Neural cell (in vitro differentiated cells): Measurements from ENCODE around the gene KIFC1. TPM values are rescaled to one million over a fixed set of nuclear protein-coding genes. Genes with fewer than 3 reads are reported as not detected.

Experiments used
- H2AFZ ChIP-seq: fragments of 200-600, 300-800 bp; sonication (generic), shearing (Covaris generic); 2 replicates; pipeline ENCODE4 v1.6.0; 2014; ENCODE audit warnings: low read depth, mild to moderate bottlenecking, antibody characterized with exemption, low read length, moderate library complexity
- H3F3A ChIP-seq: fragments of 200-600 bp; shearing (Covaris generic); 2 replicates; pipeline ENCODE4 v1.6.1; 2016; ENCODE audit warnings: mild to moderate bottlenecking, moderate library complexity, mixed read lengths, antibody characterized with exemption, low read length; ENCODE audit not compliant: insufficient read depth, poor library complexity, severe bottlenecking
- H3K27ac ChIP-seq: fragments of 200-600, 300-800 bp; sonication (generic), shearing (Covaris generic); 2 replicates; pipeline ENCODE4 v1.5.1; 2014; ENCODE audit warnings: mild to moderate bottlenecking, low read length, moderate library complexity
- H3K27me3 ChIP-seq: fragments of 300-800, 200-600 bp; sonication (generic), shearing (Covaris generic); 2 replicates; pipeline ENCODE4 v1.6.0; 2014; ENCODE audit warnings: mild to moderate bottlenecking, low read depth, low read length, moderate library complexity; ENCODE audit not compliant: insufficient read depth
- H3K36me3 ChIP-seq: fragments of 300-800, 200-600 bp; sonication (generic), shearing (Covaris generic); 2 replicates; pipeline ENCODE4 v1.5.1; 2014; ENCODE audit warnings: mild to moderate bottlenecking, antibody characterized with exemption, low read length, moderate library complexity; ENCODE audit not compliant: insufficient read depth
- H3K4me2 ChIP-seq: fragments of 300-800, 200-600 bp; sonication (generic), shearing (Covaris generic); 2 replicates; pipeline ENCODE4 v1.6.0; 2014; ENCODE audit warnings: mild to moderate bottlenecking, low read length
- H3K4me3 ChIP-seq: fragments of 300-800, 200-600 bp; sonication (generic), shearing (Covaris generic); 2 replicates; pipeline ENCODE4 v1.5.1; 2014; ENCODE audit warnings: mild to moderate bottlenecking, low read length, moderate library complexity
- H3K79me2 ChIP-seq: fragments of 200-600 bp; shearing (Covaris generic); replicated peaks from 2 replicates; pipeline ENCODE4 v1.6.0; 2014; ENCODE audit warnings: mild to moderate bottlenecking, low read length, moderate library complexity; ENCODE audit not compliant: insufficient read depth
- H3K9ac ChIP-seq: fragments of 300-800, 200-600 bp; sonication (generic), shearing (Covaris generic); 2 replicates; pipeline ENCODE4 v1.6.1; 2016; ENCODE audit warnings: mild to moderate bottlenecking, low read length, mixed read lengths
- H3K9me2 ChIP-seq: fragments of 200-600 bp; shearing (Covaris generic); 2 replicates; pipeline ENCODE4 v1.6.1; 2016; ENCODE audit warnings: mild to moderate bottlenecking, low read length, mixed read lengths; ENCODE audit not compliant: insufficient read depth
- H3K9me3 ChIP-seq: fragments of 200-600, 300-800 bp; sonication (generic), shearing (Covaris generic); 2 replicates; pipeline ENCODE4 v1.6.1; 2016; ENCODE audit warnings: mild to moderate bottlenecking, mixed run types, low read length, moderate library complexity, mixed read lengths
- H4K20me1 ChIP-seq: fragments of 200-600 bp; shearing (Covaris generic); 2 replicates; pipeline ENCODE4 v1.6.1; 2016; ENCODE audit warnings: mild to moderate bottlenecking, mixed run types; ENCODE audit not compliant: insufficient read depth
- EP300 ChIP-seq: fragments of 450-650 bp; conservative IDR thresholded peaks from 2 replicates; pipeline ENCODE4 v1.6.1; 2014; ENCODE audit warnings: antibody characterized with exemption, mild to moderate bottlenecking, moderate library complexity; ENCODE audit not compliant: poor library complexity, severe bottlenecking
- EZH2 ChIP-seq: fragments of 200-600, 300-800 bp; shearing (Covaris generic), sonication (generic); IDR thresholded peaks from 2 replicates; pipeline ENCODE4 v1.6.1; 2014; ENCODE audit warnings: antibody characterized with exemption, low read length, borderline replicate concordance, mild to moderate bottlenecking; ENCODE audit not compliant: insufficient read depth, poor library complexity, severe bottlenecking
- MXI1 ChIP-seq: fragments of 450-650 bp; conservative IDR thresholded peaks from 2 replicates; pipeline ENCODE4 v1.6.1; 2014; ENCODE audit warnings: antibody characterized with exemption, mild to moderate bottlenecking; ENCODE audit not compliant: poor library complexity, severe bottlenecking
- POLR2AphosphoS5 ChIP-seq: IDR thresholded peaks from 2 replicates; pipeline ENCODE4 v1.6.1; 2012
- RAD21 ChIP-seq: fragments of 450-650 bp; conservative IDR thresholded peaks from 2 replicates; pipeline ENCODE4 v1.6.1; 2014; ENCODE audit warnings: antibody characterized with exemption, mild to moderate bottlenecking, moderate library complexity
- SMC3 ChIP-seq: fragments of 450-650 bp; conservative IDR thresholded peaks from 2 replicates; pipeline ENCODE4 v1.6.1; 2014; ENCODE audit warnings: antibody characterized with exemption, mild to moderate bottlenecking, moderate library complexity; ENCODE audit not compliant: poor library complexity
- TAF1 ChIP-seq: IDR thresholded peaks from 2 replicates; pipeline ENCODE4 v1.6.1; 2012; ENCODE audit warnings: low read depth
- polyA plus RNA-seq: library from polyadenylated mRNA; depleted of rRNA; stranded (reverse); fragments of >200 nt; gene quantifications from 2 replicates; pipeline ENCODE4 v1.2.3, GENCODE V29; 2014
- TF ChIP-seq, protein P1 (sequence below): IDR thresholded peaks from 2 replicates; pipeline ENCODE4 v1.6.1; 2012; ENCODE audit warnings: borderline replicate concordance
- TF ChIP-seq, protein P2 (sequence below): fragments of 450-650 bp; IDR thresholded peaks from 2 replicates; pipeline ENCODE4 v1.5.1; 2014; ENCODE audit warnings: antibody characterized with exemption, mild to moderate bottlenecking, moderate library complexity; ENCODE audit not compliant: poor library complexity, severe bottlenecking

The KIFC1 gene
- polyA plus RNA-seq, 1 donor from 2014 or later = 0.52 TPM

DNA sequence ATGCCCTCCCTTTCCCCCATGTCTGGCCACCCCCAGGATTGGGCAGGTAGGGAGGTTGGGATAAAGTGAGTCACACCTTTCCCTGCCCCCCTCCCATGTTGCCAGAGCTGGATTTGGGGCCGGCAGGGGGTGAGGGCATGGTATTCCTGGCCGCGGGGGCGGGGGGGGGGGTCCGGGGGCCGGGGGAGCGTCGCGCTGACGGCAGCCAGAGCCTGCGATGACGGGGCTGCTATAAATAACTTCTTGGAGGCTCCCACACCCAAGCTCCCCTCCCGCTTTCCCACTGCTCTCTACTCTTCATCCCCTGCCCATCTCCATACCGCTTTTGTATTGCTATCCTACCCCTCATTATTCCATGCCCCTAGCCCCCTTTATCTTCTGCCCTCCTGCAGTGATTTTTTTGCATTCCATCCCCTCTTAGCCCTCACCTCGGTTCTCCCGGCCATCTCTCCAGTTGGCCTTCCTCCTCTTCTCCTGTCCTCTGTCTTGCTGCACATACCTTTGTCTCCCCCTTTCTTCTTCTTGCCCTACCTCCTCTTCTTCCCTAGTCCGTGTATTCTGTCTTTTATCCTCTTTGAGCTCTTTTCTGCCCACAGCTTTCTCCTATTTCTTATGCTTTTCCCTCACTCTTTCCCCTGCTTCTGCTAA is 42.0 kb downstream of the KIFC1 start:
- Histone ChIP-seq H3K4me2 (no peak overlapping the region), H3K9ac (peak overlapping the region; percentile 50), H3K4me3 (peak overlapping the region; percentile 49), H3K9me2 (no peaks in the 10 kb centered on the region), H3K79me2 (peaks cover 36% of the 10 kb centered on the region), H3K36me3 (no peaks in the 10 kb centered on the region), H2AFZ (no peak overlapping the region), H4K20me1 (no peaks in the 10 kb centered on the region), H3K27me3 (no peaks in the 10 kb centered on the region), H3K27ac (peak overlapping the region; percentile 11), H3F3A (no peaks in the 10 kb centered on the region), H3K9me3 (no peaks in the 10 kb centered on the region)
- no peak for TF ChIP-seq POLR2AphosphoS5
- no peak for TF ChIP-seq TAF1
- no peak for TF ChIP-seq EZH2
- TF ChIP-seq, protein P1, sequence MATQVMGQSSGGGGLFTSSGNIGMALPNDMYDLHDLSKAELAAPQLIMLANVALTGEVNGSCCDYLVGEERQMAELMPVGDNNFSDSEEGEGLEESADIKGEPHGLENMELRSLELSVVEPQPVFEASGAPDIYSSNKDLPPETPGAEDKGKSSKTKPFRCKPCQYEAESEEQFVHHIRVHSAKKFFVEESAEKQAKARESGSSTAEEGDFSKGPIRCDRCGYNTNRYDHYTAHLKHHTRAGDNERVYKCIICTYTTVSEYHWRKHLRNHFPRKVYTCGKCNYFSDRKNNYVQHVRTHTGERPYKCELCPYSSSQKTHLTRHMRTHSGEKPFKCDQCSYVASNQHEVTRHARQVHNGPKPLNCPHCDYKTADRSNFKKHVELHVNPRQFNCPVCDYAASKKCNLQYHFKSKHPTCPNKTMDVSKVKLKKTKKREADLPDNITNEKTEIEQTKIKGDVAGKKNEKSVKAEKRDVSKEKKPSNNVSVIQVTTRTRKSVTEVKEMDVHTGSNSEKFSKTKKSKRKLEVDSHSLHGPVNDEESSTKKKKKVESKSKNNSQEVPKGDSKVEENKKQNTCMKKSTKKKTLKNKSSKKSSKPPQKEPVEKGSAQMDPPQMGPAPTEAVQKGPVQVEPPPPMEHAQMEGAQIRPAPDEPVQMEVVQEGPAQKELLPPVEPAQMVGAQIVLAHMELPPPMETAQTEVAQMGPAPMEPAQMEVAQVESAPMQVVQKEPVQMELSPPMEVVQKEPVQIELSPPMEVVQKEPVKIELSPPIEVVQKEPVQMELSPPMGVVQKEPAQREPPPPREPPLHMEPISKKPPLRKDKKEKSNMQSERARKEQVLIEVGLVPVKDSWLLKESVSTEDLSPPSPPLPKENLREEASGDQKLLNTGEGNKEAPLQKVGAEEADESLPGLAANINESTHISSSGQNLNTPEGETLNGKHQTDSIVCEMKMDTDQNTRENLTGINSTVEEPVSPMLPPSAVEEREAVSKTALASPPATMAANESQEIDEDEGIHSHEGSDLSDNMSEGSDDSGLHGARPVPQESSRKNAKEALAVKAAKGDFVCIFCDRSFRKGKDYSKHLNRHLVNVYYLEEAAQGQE = no peak
- no peak for TF ChIP-seq RAD21
- no peak for TF ChIP-seq EP300
- no peak for TF ChIP-seq MXI1
- TF ChIP-seq SMC3 = no peak
- TF ChIP-seq, protein P2, sequence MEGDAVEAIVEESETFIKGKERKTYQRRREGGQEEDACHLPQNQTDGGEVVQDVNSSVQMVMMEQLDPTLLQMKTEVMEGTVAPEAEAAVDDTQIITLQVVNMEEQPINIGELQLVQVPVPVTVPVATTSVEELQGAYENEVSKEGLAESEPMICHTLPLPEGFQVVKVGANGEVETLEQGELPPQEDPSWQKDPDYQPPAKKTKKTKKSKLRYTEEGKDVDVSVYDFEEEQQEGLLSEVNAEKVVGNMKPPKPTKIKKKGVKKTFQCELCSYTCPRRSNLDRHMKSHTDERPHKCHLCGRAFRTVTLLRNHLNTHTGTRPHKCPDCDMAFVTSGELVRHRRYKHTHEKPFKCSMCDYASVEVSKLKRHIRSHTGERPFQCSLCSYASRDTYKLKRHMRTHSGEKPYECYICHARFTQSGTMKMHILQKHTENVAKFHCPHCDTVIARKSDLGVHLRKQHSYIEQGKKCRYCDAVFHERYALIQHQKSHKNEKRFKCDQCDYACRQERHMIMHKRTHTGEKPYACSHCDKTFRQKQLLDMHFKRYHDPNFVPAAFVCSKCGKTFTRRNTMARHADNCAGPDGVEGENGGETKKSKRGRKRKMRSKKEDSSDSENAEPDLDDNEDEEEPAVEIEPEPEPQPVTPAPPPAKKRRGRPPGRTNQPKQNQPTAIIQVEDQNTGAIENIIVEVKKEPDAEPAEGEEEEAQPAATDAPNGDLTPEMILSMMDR = no peak

DNA sequence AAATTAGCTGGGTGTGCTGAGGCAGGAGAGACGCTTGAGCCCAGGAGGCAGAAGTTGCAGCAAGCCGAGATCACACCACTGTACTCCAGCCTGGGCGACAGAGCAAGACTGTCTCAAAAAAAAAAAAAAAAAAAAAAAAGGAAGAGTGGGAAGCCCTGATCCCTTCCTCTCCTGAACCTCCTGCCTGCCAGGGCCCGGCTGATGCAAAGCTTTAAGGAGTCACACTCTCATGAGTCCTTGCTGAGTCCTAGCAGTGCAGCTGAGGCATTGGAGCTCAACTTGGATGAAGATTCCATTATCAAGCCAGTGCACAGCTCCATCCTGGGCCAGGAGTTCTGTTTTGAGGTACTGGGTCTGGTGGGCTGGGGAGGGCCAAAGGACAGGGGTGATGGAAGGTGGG is 43.3 kb downstream of the KIFC1 start:
- no peak overlapping the region for H3K4me3 ChIP-seq
- TF ChIP-seq TAF1 (no peak), RAD21 (no peak), SMC3 (no peak), MXI1 (no peak), EZH2 (no peak), POLR2AphosphoS5 (no peak)
- TF ChIP-seq, protein P2 = no peak
- TF ChIP-seq, protein P1 = no peak
- no peaks in the 10 kb centered on the region for H3K27me3 ChIP-seq
- H4K20me1 ChIP-seq = no peaks in the 10 kb centered on the region
- H3K9ac ChIP-seq = no peak overlapping the region
- no peak overlapping the region for H3K27ac ChIP-seq
- no peaks in the 10 kb centered on the region for H3K9me3 ChIP-seq
- H3F3A ChIP-seq = no peaks in the 10 kb centered on the region
- no peaks in the 10 kb centered on the region for H3K36me3 ChIP-seq
- H2AFZ ChIP-seq = no peak overlapping the region
- H3K79me2 ChIP-seq = peaks cover 23% of the 10 kb centered on the region
- no peaks in the 10 kb centered on the region for H3K9me2 ChIP-seq
- no peak overlapping the region for H3K4me2 ChIP-seq
